Measurements from ENCODE around the gene SPATA31A7.
"Not testable (repeated sequence)": the region's sequence is repeated elsewhere in the genome, so short reads cannot be mapped to it uniquely, and the experiment has no call there.

SPATA31A7 gene

GRCh38 chr9:61189736-61190135 is at the start of gene SPATA31A7:
SPATA31A7 (plus strand) TSS chr9:61190036; CDS start chr9:61190065, 29 bp downstream.
- H3K4me1 Mint-ChIP-seq, H3K9me3 Mint-ChIP-seq, ATAC-seq, H3K27ac Mint-ChIP-seq, H3K4me3 Mint-ChIP-seq, H3K27me3 Mint-ChIP-seq, DNase-seq: not testable (repeated sequence)

- H3K4me3 Mint-ChIP-seq, H3K27ac Mint-ChIP-seq, DNase-seq, H3K4me1 Mint-ChIP-seq, H3K9me3 Mint-ChIP-seq, H3K27me3 Mint-ChIP-seq, ATAC-seq: not testable (repeated sequence)
Observed at GRCh38 chr9:61226438-61226837, 36.6 kb downstream of the SPATA31A7 start.

Measured in stimulated activated naive CD8-positive, alpha-beta T cell treated with anti-CD3 and anti-CD28 coated beads, Interleukin-15, amount 100 ng/mL, for 72 hours (primary cell).